HG02642 (cell line): ENCODE measurements around the gene TMEM201.

Source experiments
- ATAC-seq: cut with Tn5 transposase; IDR thresholded peaks from one replicate; pipeline ENCODE4 v1.9.1; 2021; ENCODE audit warnings: mild to moderate bottlenecking; ENCODE audit not compliant: unreplicated experiment, poor library complexity

Gene TMEM201

GRCh38 chr1:9651565-9652378 is 63.1 kb downstream of the TMEM201 start, which contains the start of gene PIK3CD:
Gene PIK3CD, plus strand, starts transcription at chr1:9651731. Its CDS starts 58,725 bp downstream, at chr1:9710456.
- ATAC-seq = peak; percentile 34

GRCh38 chr1:9652379-9653209 is 63.9 kb downstream of the TMEM201 start:
- ATAC-seq = peak; percentile 31

DNA sequence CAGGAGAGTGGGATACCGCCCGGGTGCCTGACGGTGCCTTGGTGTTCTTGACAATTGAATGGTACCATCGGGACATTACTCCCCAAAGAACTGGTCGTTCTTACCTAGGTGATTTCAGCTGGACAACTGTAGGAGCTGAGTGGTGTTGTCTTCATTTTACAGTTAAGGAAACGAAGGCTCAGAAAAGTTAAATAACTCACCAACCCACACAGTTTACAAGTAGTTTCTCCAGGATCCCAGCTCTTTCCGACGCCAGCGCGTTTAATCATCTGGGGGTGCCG is 64.4 kb downstream of the TMEM201 start:
- no peak for ATAC-seq

DNA sequence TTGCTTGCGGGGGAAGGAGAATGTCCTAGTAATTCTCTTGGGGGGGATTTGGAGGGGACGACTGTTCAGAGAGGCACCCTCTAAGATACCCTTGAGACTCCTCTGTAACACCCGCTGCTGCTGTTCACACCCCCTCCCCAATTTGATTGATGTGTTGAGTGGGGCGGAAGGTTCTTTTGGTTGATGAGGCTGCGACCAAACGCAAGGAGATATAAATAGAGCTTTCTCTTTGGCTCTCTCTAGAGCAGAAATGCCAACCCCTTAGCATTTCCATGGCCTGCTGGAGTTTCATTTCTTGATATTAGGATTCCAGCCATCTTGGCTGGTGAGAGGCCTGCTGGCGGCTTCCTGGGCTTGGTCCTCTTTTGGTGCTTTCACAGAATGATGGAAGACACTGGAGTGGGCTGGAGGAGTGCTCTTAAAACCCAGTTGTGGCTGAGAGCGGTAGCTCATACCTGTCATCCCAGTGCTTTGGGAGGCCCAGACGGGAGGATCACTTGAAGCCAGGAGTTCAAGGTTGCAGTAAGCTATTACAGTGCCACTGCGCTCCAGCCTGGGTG is 64.9 kb downstream of the TMEM201 start:
- no peak for ATAC-seq

DNA sequence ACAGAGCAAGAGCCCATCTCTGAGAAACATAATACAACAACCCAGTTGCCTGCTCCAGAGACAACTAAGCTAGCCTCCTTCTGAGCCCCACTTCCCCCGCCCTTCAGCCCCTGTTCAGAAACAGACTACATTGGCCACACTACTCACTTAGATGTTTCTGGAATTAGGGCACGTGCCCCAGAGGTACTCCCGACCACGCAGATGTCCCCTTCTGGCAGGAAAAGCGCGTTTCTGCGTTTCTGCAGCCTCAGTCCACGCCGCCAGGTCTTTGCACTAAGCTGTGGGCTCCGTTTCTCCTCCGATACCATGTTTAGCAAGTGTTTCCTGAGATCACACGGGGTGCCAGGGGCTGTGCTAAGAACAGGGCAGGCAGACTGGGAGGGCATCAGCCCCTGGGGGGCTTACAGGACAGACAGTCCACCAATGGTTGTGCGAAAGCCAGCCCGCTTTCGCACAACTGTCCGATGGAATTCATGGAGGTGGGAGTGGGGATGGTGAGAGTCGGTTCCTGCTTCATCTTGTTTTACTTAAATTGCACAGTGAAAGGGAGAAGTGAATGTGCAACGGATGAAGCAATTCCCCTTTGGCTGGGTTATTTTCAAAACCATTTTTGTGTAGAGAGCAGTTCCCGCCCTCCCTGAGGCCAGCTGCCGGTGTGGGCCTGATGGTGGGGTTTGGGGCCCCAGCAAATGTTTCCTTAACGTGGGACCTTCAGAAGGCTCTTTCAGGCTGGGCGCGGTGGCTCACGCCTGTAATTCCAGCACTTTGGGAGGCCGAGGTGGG is 65.5 kb downstream of the TMEM201 start:
- ATAC-seq = no peak

DNA sequence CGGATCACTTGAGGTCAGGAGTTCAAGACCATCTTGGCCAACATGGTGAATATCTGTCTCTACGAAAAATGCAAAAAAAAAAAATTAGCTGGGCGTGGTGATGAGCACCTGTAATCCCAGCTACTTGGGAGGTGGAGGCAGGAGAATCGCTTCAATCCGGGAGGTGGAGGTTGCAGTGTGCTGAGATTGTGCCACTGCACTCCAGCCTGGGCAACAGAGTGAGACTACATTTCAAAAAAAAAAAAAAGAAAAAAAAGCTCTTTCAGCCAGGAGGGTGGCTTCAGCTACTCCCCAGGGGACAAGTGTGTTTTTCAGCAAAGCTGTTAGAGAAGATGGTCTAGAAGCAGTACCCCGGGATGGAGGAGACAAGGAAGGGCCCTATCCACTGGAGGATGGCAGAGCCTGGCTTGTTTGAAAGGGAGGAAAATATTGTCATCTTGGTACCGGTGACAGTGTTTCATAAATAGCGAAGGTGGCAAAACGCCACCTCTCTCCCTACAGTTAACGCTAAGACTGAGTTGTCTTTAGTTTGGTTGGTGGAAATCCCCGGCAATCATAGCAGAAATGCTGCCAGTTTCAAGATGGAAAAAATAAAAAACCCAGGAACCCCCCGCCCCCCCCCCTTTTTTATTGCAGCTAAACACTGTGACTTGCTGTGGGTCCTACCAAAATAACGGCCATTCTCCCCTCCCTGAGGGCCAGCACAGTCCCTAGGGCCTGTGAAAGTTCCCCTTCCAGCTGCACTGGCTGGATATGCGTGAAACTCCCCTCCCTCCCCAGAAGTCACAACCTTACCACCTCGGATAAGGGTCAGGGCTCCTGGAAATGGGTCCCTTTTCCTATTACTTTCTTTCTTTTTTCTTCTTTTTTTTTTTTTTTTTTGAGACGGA is 66.4 kb downstream of the TMEM201 start:
- no peak for ATAC-seq

GRCh38 chr1:9655836-9656235 is 67.1 kb downstream of the TMEM201 start:
- no peak for ATAC-seq

DNA sequence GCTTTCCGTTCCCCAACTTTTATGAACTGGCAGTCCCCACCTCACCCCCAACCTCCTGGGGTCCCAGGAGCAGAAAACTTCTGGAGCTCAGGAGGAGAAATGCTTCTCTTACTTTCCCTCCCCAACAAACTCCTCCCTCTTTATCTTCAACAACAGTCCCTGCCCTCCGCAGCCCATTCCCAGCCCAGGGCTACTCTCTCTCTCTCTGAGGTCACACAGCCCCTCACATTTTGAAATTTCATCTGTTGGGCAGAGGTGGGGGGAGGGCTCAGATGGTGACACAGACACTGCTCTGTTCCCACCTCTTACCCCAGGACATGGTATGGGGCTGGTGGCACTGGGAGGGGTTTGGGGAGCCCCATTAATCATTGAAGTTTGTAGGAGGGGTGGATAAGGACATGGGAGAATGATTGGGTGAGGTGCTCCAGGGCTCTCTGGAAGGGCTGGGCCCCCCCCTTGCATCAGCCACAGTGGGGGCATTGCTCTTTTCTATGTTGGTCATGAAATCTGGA is 68.9 kb downstream of the TMEM201 start:
- ATAC-seq = no peak

DNA sequence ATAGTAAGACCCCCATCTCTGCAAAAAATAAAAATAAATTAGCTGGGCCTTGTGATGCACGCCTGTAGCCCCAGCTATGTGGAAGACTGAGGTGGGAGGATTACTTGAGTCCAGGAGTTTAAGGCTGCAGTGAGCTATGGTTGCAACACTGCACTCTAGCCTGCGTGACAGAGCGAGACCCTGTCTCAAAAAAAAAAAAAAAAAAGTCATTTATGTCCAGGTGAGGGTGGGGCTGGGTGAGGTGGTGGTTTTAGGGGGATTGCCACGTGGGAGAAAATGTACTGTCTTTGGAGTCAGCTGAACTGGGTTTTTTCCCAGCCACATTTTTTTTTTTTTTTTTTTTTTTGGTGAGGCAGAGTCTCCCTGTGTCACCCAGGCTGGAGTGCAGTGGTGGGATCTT is 69.5 kb downstream of the TMEM201 start:
- no peak for ATAC-seq

GRCh38 chr1:9659328-9659727 is 70.6 kb downstream of the TMEM201 start:
- no peak for ATAC-seq

- ATAC-seq = no peak
Measured at GRCh38 chr1:9663257-9663656, 74.5 kb downstream of the TMEM201 start.
